ENCODE data around the gene ELL2. TPM values are rescaled to one million over a fixed set of nuclear protein-coding genes. Genes with fewer than 3 reads are reported as not detected.

Gene ELL2
- total and polyA plus RNA-seq, 2 donors (not counting 1 experiment from before 2014, with no cell fraction given), result 7.2 to 27.0 TPM

- Histone ChIP-seq H3K9ac (ENCODE audit: low read length) (no peak overlapping the region), H3K27ac (ENCODE audit: low read length in 2 of 2) (no peak overlapping the region), H2AFZ (ENCODE audit: insufficient read depth, low read depth, low read length, poor library complexity, severe bottlenecking) (no peak overlapping the region), H4K20me1 (ENCODE audit: control insufficient read depth, insufficient read depth, low read length, poor library complexity, severe bottlenecking) (peaks cover 8% of the 10 kb centered on the region), H3K79me2 (ENCODE audit: control insufficient read depth, insufficient read depth, low read length) (no peaks in the 10 kb centered on the region), H3K4me3 (ENCODE audit: control extremely low read depth in 1 of 5, extremely low read depth in 1 of 5, insufficient read depth in 1 of 5, low read depth in 2 of 5, low read length in 4 of 5) (no peak overlapping the region), H3K27me3 (replicated peaks in 1 of 4; ENCODE audit: control extremely low read depth in 1 of 4, control insufficient read depth in 3 of 4, insufficient read depth in 4 of 4, low read length in 3 of 4) (no peaks in the 10 kb centered on the region), H3K4me1 (ENCODE audit: control insufficient read depth in 2 of 2, insufficient read depth in 2 of 2, low read length in 2 of 2) (peaks cover 20 to 29% of the 10 kb centered on the region in 2 donors), H3K9me3 (ENCODE audit: control extremely low read depth in 1 of 3, control insufficient read depth in 2 of 3, insufficient read depth in 1 of 3, low read length in 2 of 3) (no peaks in the 10 kb centered on the region), H3K4me2 (replicated peaks; ENCODE audit: low read depth, low read length, poor library complexity, severe bottlenecking) (no peak overlapping the region), H3K36me3 (replicated peaks in 1 of 2; ENCODE audit: control extremely low read depth in 1 of 2, control insufficient read depth in 1 of 2, extremely low read depth in 1 of 2, insufficient read depth in 2 of 2, low read length in 1 of 2) (no peaks in the 10 kb centered on the region)
- Mint-ChIP-seq H3K27ac (no peak overlapping the region), H3K4me3 (no peak overlapping the region), H3K27me3 (no peaks in the 10 kb centered on the region), H3K9me3 (ENCODE audit: insufficient read depth) (no peaks in the 10 kb centered on the region), H3K4me1 (peaks cover 45% of the 10 kb centered on the region)
- DNase-seq (no peak), ATAC-seq (ENCODE audit: low read depth) (no peak)
- ChIA-PET POLR2A (no interaction called here), CTCF (no interaction called here)
- intact Hi-C loops (cut with micrococcal nuclease), result no loop called here
- WGBS (ENCODE audit: insufficient coverage), result 100% methylated on average over 1 of the region's 1 CpG
- TF ChIP-seq, protein P1, sequence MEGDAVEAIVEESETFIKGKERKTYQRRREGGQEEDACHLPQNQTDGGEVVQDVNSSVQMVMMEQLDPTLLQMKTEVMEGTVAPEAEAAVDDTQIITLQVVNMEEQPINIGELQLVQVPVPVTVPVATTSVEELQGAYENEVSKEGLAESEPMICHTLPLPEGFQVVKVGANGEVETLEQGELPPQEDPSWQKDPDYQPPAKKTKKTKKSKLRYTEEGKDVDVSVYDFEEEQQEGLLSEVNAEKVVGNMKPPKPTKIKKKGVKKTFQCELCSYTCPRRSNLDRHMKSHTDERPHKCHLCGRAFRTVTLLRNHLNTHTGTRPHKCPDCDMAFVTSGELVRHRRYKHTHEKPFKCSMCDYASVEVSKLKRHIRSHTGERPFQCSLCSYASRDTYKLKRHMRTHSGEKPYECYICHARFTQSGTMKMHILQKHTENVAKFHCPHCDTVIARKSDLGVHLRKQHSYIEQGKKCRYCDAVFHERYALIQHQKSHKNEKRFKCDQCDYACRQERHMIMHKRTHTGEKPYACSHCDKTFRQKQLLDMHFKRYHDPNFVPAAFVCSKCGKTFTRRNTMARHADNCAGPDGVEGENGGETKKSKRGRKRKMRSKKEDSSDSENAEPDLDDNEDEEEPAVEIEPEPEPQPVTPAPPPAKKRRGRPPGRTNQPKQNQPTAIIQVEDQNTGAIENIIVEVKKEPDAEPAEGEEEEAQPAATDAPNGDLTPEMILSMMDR (IDR thresholded peaks at IDR 0.05), result no peak
- no peak for TF ChIP-seq EZH2 (IDR thresholded peaks at IDR 0.05; ENCODE audit: borderline replicate concordance, insufficient read depth, low read depth, low read length, poor library complexity, severe bottlenecking)
Measured at GRCh38 chr5:95920822-95921221, 40.8 kb downstream of the ELL2 start.

GRCh38 chr5:95919658-95920057 lies 42.0 kb downstream of the ELL2 start:
- Histone ChIP-seq H3K9me3 (ENCODE audit: control extremely low read depth in 1 of 3, control insufficient read depth in 2 of 3, insufficient read depth in 1 of 3, low read length in 2 of 3) (no peaks in the 10 kb centered on the region), H3K4me1 (ENCODE audit: control insufficient read depth in 2 of 2, insufficient read depth in 2 of 2, low read length in 2 of 2) (peaks cover 9 to 19% of the 10 kb centered on the region in 2 donors), H3K36me3 (replicated peaks in 1 of 2; ENCODE audit: control extremely low read depth in 1 of 2, control insufficient read depth in 1 of 2, extremely low read depth in 1 of 2, insufficient read depth in 2 of 2, low read length in 1 of 2) (peaks cover 0 to 6% of the 10 kb centered on the region in 2 experiments), H3K4me3 (ENCODE audit: control extremely low read depth in 1 of 5, extremely low read depth in 1 of 5, insufficient read depth in 1 of 5, low read depth in 2 of 5, low read length in 4 of 5) (no peak overlapping the region), H3K79me2 (ENCODE audit: control insufficient read depth, insufficient read depth, low read length) (no peaks in the 10 kb centered on the region), H4K20me1 (ENCODE audit: control insufficient read depth, insufficient read depth, low read length, poor library complexity, severe bottlenecking) (peaks cover 8% of the 10 kb centered on the region), H2AFZ (ENCODE audit: insufficient read depth, low read depth, low read length, poor library complexity, severe bottlenecking) (no peak overlapping the region), H3K4me2 (replicated peaks; ENCODE audit: low read depth, low read length, poor library complexity, severe bottlenecking) (no peak overlapping the region), H3K27me3 (replicated peaks in 1 of 4; ENCODE audit: control extremely low read depth in 1 of 4, control insufficient read depth in 3 of 4, insufficient read depth in 4 of 4, low read length in 3 of 4) (no peaks in the 10 kb centered on the region), H3K27ac (ENCODE audit: low read length in 2 of 2) (no peak overlapping the region), H3K9ac (ENCODE audit: low read length) (no peak overlapping the region)
- no peaks in the 10 kb centered on the region for H3K27me3 Mint-ChIP-seq
- no peak for DNase-seq
- H3K4me3 Mint-ChIP-seq, result no peak overlapping the region
- H3K9me3 Mint-ChIP-seq (ENCODE audit: insufficient read depth), result no peaks in the 10 kb centered on the region
- TF ChIP-seq, protein P1 (IDR thresholded peaks at IDR 0.05), result no peak
- TF ChIP-seq EZH2 (IDR thresholded peaks at IDR 0.05; ENCODE audit: borderline replicate concordance, insufficient read depth, low read depth, low read length, poor library complexity, severe bottlenecking), result no peak
- no peak overlapping the region for H3K27ac Mint-ChIP-seq
- peaks cover 39% of the 10 kb centered on the region for H3K4me1 Mint-ChIP-seq
- CTCF ChIA-PET, result interaction anchor here (0.7 kb wide), 1 partner anchor 133 kb away, joined by 3 read pairs; no protein-coding TSS in a partner anchor
- no peak for ATAC-seq (ENCODE audit: low read depth)
- 100% methylated on average over 1 of the region's 2 CpGs for WGBS (ENCODE audit: insufficient coverage)
- intact Hi-C loops (cut with micrococcal nuclease), result no loop called here
- POLR2A ChIA-PET, result no interaction called here
